Trophoblast cell (in vitro differentiated cells and primary cell): ENCODE measurements around the gene FASTKD1.
"Not testable (repeated sequence)": the region's sequence is repeated elsewhere in the genome, so short reads cannot be mapped to it uniquely, and the experiment has no call there.

Experiments used
- DNase-seq, 2 donors: peaks; one replicate each; pipeline ENCODE4 v3.0.0-alpha.2; 2016
- H2AFZ ChIP-seq: 2 replicates; pipeline ENCODE4 v1.6.1; 2013; ENCODE audit warnings: low read length, moderate library complexity, mild to moderate bottlenecking; ENCODE audit not compliant: insufficient read depth, poor library complexity
- H2AK5ac ChIP-seq: 2 replicates; pipeline ENCODE4 v1.6.1; 2013; ENCODE audit warnings: mild to moderate bottlenecking, low read length
- H2BK120ac ChIP-seq: 2 replicates; pipeline ENCODE4 v1.6.1; 2013; ENCODE audit warnings: low read length, mild to moderate bottlenecking, moderate library complexity; ENCODE audit not compliant: insufficient read depth, poor library complexity
- H2BK12ac ChIP-seq: 2 replicates; pipeline ENCODE4 v1.6.1; 2013; ENCODE audit warnings: mild to moderate bottlenecking, low read length, moderate library complexity
- H2BK5ac ChIP-seq: 2 replicates; pipeline ENCODE4 v1.6.1; 2013; ENCODE audit warnings: low read length, low read depth, moderate library complexity, mild to moderate bottlenecking; ENCODE audit not compliant: poor library complexity
- H3K14ac ChIP-seq: 2 replicates; pipeline ENCODE4 v1.6.1; 2013; ENCODE audit warnings: mild to moderate bottlenecking, low read length
- H3K18ac ChIP-seq: 2 replicates; pipeline ENCODE4 v1.6.1; 2013; ENCODE audit warnings: mild to moderate bottlenecking, low read length
- H3K23ac ChIP-seq: 2 replicates; pipeline ENCODE4 v1.6.1; 2013; ENCODE audit warnings: low read length
- H3K27ac ChIP-seq: 2 replicates; pipeline ENCODE4 v1.5.1; 2013; ENCODE audit warnings: low read depth, mild to moderate bottlenecking, inconsistent platforms, low read length, moderate library complexity
- H3K27me3 ChIP-seq: 2 replicates; pipeline ENCODE4 v1.6.1; 2013; ENCODE audit warnings: inconsistent platforms, mild to moderate bottlenecking, low read length, moderate library complexity; ENCODE audit not compliant: insufficient read depth
- H3K36me3 ChIP-seq, 2 experiments: 1 replicate in 1 of 2; 2 replicates in 1 of 2; pipeline ENCODE4 v1.6.1; 2013; ENCODE audit warnings: low read length in 2 of 2, mild to moderate bottlenecking in 2 of 2, moderate library complexity in 1 of 2; ENCODE audit not compliant: insufficient read depth in 2 of 2, control insufficient read depth in 1 of 2
- H3K4ac ChIP-seq: 2 replicates; pipeline ENCODE4 v1.6.1; 2013; ENCODE audit warnings: low read depth, mild to moderate bottlenecking, low read length, moderate library complexity
- H3K4me1 ChIP-seq, 2 experiments: 1 replicate in 1 of 2; 2 replicates in 1 of 2; pipeline ENCODE4 v1.6.1; 2013; ENCODE audit warnings: low read length in 2 of 2, mild to moderate bottlenecking in 2 of 2, moderate library complexity in 1 of 2; ENCODE audit not compliant: insufficient read depth in 2 of 2, control insufficient read depth in 1 of 2
- H3K4me2 ChIP-seq: 2 replicates; pipeline ENCODE4 v1.6.1; 2013; ENCODE audit warnings: inconsistent platforms, mild to moderate bottlenecking, low read length, moderate library complexity
- H3K4me3 ChIP-seq: 2 replicates; pipeline ENCODE4 v1.5.1; 2013; ENCODE audit warnings: mild to moderate bottlenecking, low read depth, low read length, inconsistent platforms
- H3K79me1 ChIP-seq: one replicate; pipeline ENCODE4 v1.6.1; 2013; ENCODE audit warnings: low read length
- H3K79me2 ChIP-seq: 2 replicates; pipeline ENCODE4 v1.6.1; 2013; ENCODE audit warnings: low read length, mild to moderate bottlenecking; ENCODE audit not compliant: control insufficient read depth, insufficient read depth, poor library complexity
- H3K9ac ChIP-seq: 2 replicates; pipeline ENCODE4 v1.6.1; 2013; ENCODE audit warnings: mild to moderate bottlenecking, low read length
- H3K9me3 ChIP-seq: 2 replicates; pipeline ENCODE4 v1.6.1; 2013; ENCODE audit warnings: low read depth, mild to moderate bottlenecking, control low read depth, inconsistent platforms, low read length; ENCODE audit not compliant: insufficient read depth
- H4K12ac ChIP-seq: 2 replicates; pipeline ENCODE4 v1.6.1; 2013; ENCODE audit warnings: low read depth, mild to moderate bottlenecking, low read length, moderate library complexity
- H4K8ac ChIP-seq: 2 replicates; pipeline ENCODE4 v1.6.1; 2013; ENCODE audit warnings: low read depth, mild to moderate bottlenecking, low read length, moderate library complexity
- H4K91ac ChIP-seq: one replicate; pipeline ENCODE4 v1.6.1; 2013; ENCODE audit warnings: low read depth, mild to moderate bottlenecking, low read length, moderate library complexity
- WGBS: extraction: QIAGEN DNeasy Blood & Tissue Kit; methylation state at CpG from one replicate; pipeline ENCODE4 v1.1.7; 2013; ENCODE audit warnings: missing lambda C conversion rate; ENCODE audit not compliant: insufficient read length, insufficient coverage; ENCODE audit errors: extremely low coverage; 5-methylcytosine and 5-hydroxymethylcytosine counted together

The FASTKD1 gene

DNA sequence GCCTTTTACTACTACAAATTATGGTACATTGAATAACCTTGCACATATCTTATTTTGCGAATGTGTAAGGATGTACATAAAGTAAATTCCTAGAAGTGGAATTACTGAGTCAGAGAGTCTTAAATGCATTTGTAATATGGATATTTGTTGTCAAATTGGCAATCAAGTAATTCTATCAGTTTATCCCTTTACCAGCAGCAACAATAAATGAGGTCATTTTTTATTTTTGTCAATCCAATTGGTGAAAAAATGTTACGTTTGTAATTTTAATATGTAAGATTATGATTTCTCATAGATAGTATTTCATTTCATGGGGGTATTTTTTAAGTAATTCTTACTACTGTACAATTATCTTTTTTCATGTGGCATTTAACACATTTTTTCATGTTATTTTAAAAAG is 25.3 kb upstream of the FASTKD1 start:
- H2BK12ac ChIP-seq: no peak overlapping the region

DNA sequence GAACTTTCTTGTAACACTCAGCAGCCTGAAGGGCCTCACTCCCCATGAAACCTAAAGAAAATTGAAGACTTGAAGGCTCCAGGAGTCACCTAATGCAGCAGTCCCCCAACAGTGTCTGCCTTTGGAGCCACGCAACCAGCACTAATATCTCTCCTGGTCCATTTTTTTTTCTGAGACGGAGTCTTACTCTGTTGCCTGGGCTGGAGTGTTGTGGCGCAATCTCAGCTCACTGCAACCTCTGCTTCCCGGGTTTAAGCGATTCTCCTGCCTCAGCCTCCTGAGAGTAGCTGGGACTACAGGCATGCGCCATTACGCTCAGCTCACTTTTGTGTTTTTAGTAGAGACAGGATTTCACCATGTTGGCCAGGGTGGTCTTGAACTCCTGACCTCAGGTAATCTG is 22.9 kb upstream of the FASTKD1 start:
- not testable (repeated sequence) for H3K4me3 ChIP-seq, H3K9me3 ChIP-seq, H2BK12ac ChIP-seq, H2AFZ ChIP-seq, H2AK5ac ChIP-seq, H4K91ac ChIP-seq, H3K14ac ChIP-seq, H3K23ac ChIP-seq, H3K4me2 ChIP-seq, H2BK120ac ChIP-seq, H3K36me3 ChIP-seq, H3K27ac ChIP-seq, H3K79me1 ChIP-seq, H3K27me3 ChIP-seq, H4K8ac ChIP-seq, H3K9ac ChIP-seq, H4K12ac ChIP-seq, H3K4me1 ChIP-seq
- WGBS: no CpG with 5 or more reads among the region's 7 CpGs
- peak in 1 of 2 donors; percentile 17 for DNase-seq
- Histone ChIP-seq H3K4ac (peak overlapping the region; percentile 91), H3K18ac (peak overlapping the region; percentile 37), H3K79me2 (peaks cover 13% of the 10 kb centered on the region), H2BK5ac (peak overlapping the region; percentile 21)

More for the DNA sequence above, 25.3 kb upstream of the FASTKD1 start:
- Histone ChIP-seq H3K14ac (no peak overlapping the region), H3K4me1 (no peaks in the 10 kb centered on the region), H3K79me1 (no peaks in the 10 kb centered on the region), H3K4me2 (no peak overlapping the region), H3K4ac (no peak overlapping the region), H2BK120ac (no peak overlapping the region), H4K12ac (no peak overlapping the region), H2AFZ (no peak overlapping the region), H3K4me3 (no peak overlapping the region), H2AK5ac (no peak overlapping the region), H3K23ac (no peak overlapping the region), H3K9ac (no peak overlapping the region), H2BK5ac (no peak overlapping the region), H3K27ac (no peak overlapping the region), H4K8ac (no peak overlapping the region), H3K18ac (no peak overlapping the region), H3K27me3 (no peaks in the 10 kb centered on the region), H4K91ac (no peak overlapping the region), H3K36me3 (peaks cover 2 to 3% of the 10 kb centered on the region in 2 experiments), H3K9me3 (no peaks in the 10 kb centered on the region), H3K79me2 (peaks cover 13% of the 10 kb centered on the region)
- no peak for DNase-seq
- WGBS: no CpG with 5 or more reads among the region's 2 CpGs

DNA sequence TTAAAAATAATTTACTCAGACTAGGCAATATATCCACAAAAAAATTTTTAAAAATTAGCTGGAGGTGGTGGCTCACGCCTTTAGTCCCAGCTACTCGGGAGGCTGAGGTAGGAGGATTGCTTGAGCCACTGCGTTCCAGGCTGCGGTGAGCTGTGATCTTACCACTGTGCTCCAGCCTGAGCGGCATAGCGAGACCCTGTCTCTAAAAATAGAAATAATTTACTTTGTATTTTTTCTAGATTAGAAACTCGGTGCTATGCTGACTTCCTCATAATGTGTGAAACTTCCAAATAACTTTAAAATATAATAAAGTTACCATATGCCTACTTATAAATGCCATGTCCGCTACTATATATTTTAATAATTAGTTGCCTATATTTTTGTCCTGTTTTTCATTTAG is 17.1 kb upstream of the FASTKD1 start:
- no peak for DNase-seq
- H3K79me1 ChIP-seq: no peaks in the 10 kb centered on the region
- no peak overlapping the region for H3K9ac ChIP-seq
- H3K18ac ChIP-seq: no peak overlapping the region
- no peaks in the 10 kb centered on the region for H3K4me1 ChIP-seq
- H4K12ac ChIP-seq: no peak overlapping the region
- H3K27me3 ChIP-seq: no peaks in the 10 kb centered on the region
- no CpG with 5 or more reads among the region's 8 CpGs for WGBS
- no peak overlapping the region for H2BK120ac ChIP-seq
- peak overlapping the region; percentile 97 for H3K4ac ChIP-seq
- H3K27ac ChIP-seq: no peak overlapping the region
- H4K91ac ChIP-seq: no peak overlapping the region
- H3K23ac ChIP-seq: no peak overlapping the region
- no peaks in the 10 kb centered on the region for H3K9me3 ChIP-seq
- no peak overlapping the region for H3K14ac ChIP-seq
- no peak overlapping the region for H2AFZ ChIP-seq
- no peak overlapping the region for H3K4me2 ChIP-seq
- peaks cover 11% of the 10 kb centered on the region for H3K79me2 ChIP-seq
- H2BK12ac ChIP-seq: no peak overlapping the region
- H3K36me3 ChIP-seq: no peaks in the 10 kb centered on the region
- no peak overlapping the region for H4K8ac ChIP-seq
- H3K4me3 ChIP-seq: no peak overlapping the region
- no peak overlapping the region for H2AK5ac ChIP-seq
- no peak overlapping the region for H2BK5ac ChIP-seq

DNA sequence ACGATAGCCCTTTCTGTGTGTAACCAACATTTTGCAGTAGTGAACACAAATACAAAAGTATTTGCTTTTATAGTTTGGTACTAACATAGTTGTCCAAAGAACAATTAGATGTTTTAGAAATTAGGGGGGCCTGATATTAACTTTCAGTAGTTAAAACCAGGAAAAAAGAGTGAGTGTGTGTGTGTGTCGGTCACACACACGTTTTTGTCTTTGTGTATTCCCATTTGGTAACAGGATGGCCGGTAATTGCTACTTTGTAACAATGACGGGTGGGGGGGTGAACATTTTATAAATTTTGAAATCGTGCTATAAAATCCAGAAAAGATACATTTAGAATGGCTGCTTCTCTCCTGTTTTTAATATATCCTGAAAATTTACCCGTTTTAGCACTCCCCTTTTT is 12.0 kb upstream of the FASTKD1 start:
- no peak overlapping the region for H3K4ac ChIP-seq
- H3K36me3 ChIP-seq: no peaks in the 10 kb centered on the region
- H2BK12ac ChIP-seq: no peak overlapping the region
- H3K27ac ChIP-seq: no peak overlapping the region
- H4K8ac ChIP-seq: no peak overlapping the region
- no CpG with 5 or more reads among the region's 7 CpGs for WGBS
- no peak overlapping the region for H2AFZ ChIP-seq
- H3K79me1 ChIP-seq: peaks cover 7% of the 10 kb centered on the region
- H3K23ac ChIP-seq: no peak overlapping the region
- H4K91ac ChIP-seq: no peak overlapping the region
- no peaks in the 10 kb centered on the region for H3K9me3 ChIP-seq
- H4K12ac ChIP-seq: no peak overlapping the region
- H3K27me3 ChIP-seq: no peaks in the 10 kb centered on the region
- no peak overlapping the region for H3K9ac ChIP-seq
- no peak overlapping the region for H2AK5ac ChIP-seq
- DNase-seq: no peak
- peaks cover 15% of the 10 kb centered on the region for H3K79me2 ChIP-seq
- no peak overlapping the region for H3K4me3 ChIP-seq
- H2BK120ac ChIP-seq: no peak overlapping the region
- H3K4me1 ChIP-seq: no peaks in the 10 kb centered on the region
- H3K18ac ChIP-seq: no peak overlapping the region
- H3K14ac ChIP-seq: no peak overlapping the region
- no peak overlapping the region for H2BK5ac ChIP-seq
- peak overlapping the region; percentile 49 for H3K4me2 ChIP-seq
